T follicular helper cell (primary cell): Measurements from ENCODE around the gene NCR1.
"Not testable (repeated sequence)": the region's sequence is repeated elsewhere in the genome, so short reads cannot be mapped to it uniquely, and the experiment has no call there.

Experiments
- DNase-seq: peaks from one replicate; pipeline ENCODE4 v3.0.0-alpha.2; 2020; ENCODE audit warnings: low read depth
- total RNA-seq, 2 experiments: gene quantifications; one replicate each; lab custom pipeline; 2026; lab: John Stamatoyannopoulos, UW

The NCR1 gene, protein sequence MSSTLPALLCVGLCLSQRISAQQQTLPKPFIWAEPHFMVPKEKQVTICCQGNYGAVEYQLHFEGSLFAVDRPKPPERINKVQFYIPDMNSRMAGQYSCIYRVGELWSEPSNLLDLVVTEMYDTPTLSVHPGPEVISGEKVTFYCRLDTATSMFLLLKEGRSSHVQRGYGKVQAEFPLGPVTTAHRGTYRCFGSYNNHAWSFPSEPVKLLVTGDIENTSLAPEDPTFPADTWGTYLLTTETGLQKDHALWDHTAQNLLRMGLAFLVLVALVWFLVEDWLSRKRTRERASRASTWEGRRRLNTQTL
- 0 to 0.06 reads per million in 2 experiments for total RNA-seq

DNA sequence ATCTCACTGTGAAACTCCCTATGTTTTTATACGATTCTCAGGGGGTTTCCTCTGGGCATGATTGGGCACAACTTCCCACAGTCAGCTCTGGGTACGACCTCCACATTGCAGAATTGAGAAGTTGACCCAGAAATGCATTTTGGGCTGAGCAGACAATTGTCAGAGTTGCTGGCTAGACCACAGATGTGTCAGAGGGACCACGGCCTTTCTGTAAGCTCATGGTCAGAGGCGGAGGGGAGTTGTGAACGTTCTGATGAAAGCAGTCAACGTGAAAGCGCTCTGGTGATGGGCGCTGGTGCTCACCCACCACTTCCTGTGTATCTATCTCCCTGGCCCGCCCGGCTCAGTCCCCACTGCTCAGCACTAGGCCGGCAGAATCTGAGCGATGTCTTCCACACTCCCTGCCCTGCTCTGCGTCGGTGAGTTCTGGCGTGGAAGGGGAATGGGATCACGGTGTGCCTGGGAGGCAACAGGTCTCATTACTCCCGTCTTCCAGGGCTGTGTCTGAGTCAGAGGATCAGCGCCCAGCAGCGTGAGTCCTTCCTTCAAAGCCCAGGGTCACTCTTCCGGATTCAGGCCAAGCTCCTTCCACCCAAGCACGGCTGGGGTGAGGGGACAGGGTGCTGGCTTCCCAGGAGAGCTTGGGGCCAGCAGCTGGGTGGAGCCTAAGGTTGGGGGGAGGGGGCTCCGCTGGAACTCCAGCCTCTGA lies at the start of gene NCR1:
Gene NCR1 (plus strand): TSS at position 346 of the 709 bp plus-strand sequence. CDS start 40 bp downstream, at position 386.
- no peak for DNase-seq

DNA sequence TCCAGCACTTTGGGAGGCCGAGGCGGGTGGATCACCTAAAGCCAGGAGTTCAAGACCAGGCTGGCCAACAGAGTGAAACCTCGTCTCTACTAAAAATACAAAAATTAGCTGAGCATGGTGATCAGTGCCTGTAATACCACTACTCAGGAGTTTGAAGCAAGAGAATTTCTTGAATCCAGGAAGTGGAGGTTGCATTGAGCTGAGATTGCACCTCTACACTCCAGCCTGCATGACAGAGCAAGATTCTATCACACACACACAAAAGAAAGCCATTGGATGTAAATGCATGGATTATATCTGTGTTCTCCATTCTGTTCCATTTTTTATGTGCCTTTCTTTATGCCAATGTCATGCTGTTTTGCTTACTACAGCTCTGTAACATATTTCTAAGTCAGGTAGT lies 47.5 kb upstream of the NCR1 start:
- DNase-seq, result not testable (repeated sequence)

DNA sequence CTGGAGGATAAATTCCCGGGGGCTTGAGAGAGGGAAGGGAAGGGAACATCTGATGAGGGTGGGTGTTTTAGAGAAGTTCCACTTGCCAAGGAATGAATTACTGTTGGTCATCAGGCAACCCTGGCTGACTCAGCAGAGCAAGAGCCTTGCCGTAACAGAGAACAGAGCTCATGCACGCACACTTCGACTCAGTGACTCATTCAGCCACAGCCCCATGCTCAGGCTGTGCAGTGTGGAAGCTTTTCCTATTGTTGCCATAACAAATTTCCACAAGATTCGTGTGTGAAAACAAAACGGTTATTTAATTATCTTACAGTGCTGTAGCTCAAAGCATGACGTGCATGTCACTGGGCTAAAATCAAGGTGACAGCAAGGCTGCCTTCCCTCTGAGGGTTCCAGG lies 46.5 kb upstream of the NCR1 start:
- DNase-seq, result not testable (repeated sequence)

DNA sequence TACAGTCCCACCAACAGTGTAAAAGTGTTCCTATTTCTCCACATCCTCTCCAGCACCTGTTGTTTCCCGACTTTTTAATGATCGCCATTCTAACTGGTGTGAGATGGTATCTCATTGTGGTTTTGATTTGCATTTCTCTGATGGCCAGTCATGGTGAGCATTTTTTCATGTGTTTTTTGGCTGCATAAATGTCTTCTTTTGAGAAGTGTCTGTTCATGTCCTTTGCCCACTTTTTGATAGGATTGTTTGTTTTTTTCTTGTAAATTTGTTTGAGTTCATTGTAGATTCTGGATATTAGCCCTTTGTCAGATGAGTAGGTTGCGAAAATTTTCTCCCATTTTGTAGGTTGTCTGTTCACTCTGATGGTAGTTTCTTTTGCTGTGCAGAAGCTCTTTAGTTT lies 42.5 kb upstream of the NCR1 start:
- DNase-seq, result not testable (repeated sequence)

DNA sequence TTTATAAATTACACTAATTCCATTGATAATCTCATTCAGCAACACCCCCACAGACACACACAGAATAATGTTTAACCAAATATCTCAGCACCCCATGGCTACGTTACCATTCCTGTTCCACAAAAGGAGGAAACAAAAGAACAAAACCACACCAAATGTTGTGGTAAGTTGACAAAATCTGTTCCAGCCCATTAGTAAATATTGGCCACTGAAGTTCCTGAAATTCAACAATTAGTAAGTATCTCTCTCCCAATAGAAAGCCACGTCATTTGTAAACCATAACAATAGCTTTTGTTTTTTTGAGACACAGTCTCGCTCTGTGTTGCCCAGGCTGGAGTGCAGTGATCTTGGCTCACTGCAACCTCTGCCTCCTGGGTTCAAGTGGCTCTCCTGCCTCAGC lies 34.3 kb upstream of the NCR1 start:
- no peak for DNase-seq

DNA sequence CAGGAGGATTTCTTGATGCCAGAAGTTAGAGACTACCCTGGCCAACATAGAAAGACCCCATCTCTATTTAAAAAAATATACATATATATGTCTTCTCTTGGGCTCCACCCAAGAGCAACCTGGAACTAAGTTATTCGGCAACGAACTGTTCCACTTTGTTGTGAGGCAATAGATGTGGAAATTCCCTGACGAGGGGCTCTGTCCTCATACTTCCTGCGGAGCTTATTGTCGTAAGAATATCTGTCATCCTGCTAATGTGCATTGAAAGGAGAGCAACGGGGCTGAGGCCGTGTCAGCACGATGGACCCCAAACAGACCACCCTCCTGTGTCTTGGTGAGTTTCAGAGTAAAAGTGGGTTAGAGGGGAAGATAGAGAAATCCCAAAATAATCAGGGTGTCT lies 32.0 kb upstream of the NCR1 start, which contains the start of gene FCAR:
Gene FCAR (plus strand): TSS at position 246 of the 400 bp plus-strand sequence. CDS start 55 bp downstream, at position 301.
- no peak for DNase-seq

DNA sequence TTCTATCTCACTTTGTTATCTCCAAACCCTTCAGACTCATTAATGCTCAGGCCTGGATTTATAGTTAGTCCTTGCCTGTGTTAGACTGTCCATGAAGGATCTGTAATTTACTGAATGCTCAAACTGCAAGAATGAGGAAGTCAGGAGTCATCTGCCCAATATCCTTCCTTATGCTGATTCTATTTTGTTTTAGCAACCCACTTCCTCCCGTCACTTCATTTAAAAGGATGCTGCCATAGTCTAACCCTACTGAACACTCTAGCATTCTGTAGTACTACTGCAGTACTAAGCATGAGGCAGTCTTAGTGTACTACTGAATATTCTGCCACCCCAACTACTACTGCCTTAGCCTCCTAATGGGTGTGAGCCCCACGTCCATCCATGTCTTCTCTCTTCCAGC lies 30.4 kb upstream of the NCR1 start:
- DNase-seq, result no peak

DNA sequence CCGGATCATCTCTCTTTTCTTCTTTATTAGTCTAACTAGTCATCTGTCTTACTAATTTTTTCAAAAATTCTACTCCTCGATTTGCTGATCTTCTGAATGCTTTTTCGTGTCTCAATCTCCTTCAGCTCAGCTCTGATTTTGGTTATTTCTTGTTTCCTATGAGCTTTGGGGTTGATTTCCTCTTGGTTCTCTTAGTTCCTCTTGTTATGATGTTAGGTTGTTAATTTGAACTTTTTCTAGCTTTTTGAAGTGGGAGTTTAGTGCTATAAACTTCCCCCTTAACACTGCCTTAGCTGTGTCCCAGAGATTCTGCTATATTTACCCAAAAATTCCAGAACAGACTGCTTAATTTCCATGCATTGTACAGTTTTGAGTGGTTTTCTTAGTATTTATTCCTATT lies 28.5 kb upstream of the NCR1 start:
- DNase-seq, result no peak

DNA sequence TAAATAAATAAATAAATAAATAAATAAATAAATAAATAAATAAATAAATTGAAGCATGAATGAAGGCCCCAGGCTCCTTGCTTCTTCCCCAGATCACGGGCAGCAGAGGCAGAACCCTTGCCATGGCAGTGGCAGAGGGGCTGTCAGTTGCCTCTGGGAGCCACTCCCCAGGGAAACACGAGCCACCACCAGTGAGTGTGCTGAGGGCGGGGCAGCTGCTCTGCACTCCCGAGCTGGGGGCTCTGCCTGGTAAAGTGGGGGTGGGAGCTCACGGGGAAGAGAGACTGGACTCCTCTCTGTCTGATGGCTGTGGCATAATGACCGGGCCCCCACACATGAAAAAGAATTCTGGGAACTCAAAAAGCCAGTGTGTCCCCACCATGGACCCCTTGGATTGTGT lies 24.1 kb upstream of the NCR1 start:
- no peak for DNase-seq

DNA sequence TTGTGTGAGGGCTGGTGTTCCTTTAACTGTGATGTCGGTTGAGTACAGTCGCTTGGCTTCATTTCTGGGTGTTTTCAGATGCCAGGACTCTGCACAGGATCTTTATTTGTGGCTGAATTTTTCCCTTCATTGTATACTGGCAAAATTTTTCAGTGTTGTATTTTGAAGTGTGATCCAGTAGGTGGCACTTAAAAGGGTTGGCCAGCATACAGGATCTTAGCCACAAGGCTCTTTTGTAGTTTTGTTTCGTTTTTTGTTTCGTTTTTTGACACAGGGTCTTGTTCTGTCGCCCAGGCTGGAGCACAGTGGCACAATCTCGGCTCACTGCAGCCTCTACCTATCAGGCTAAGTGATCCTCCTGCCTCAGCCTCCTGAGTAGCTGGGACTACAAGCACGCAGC lies 23.2 kb upstream of the NCR1 start:
- DNase-seq, result no peak

DNA sequence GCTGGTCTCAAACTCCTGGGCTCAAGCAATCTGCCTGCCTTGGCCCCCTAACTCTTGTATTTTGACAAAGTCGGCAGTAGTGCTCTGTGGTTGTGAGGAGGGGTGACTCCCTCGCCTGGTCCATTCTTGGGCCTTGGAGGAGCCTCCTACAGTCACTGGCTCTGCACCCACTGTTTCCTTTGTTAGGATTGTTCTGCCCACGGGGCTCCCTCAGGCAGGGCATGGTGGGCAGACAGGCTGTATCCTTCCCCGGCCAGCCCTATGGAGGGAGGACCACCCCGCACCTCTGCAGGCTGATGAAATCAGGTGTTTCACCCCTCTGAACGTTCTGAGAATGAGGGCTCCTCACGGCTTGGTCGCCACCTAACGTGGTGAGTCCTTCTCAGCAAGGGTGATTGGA lies 22.7 kb upstream of the NCR1 start:
- no peak for DNase-seq

DNA sequence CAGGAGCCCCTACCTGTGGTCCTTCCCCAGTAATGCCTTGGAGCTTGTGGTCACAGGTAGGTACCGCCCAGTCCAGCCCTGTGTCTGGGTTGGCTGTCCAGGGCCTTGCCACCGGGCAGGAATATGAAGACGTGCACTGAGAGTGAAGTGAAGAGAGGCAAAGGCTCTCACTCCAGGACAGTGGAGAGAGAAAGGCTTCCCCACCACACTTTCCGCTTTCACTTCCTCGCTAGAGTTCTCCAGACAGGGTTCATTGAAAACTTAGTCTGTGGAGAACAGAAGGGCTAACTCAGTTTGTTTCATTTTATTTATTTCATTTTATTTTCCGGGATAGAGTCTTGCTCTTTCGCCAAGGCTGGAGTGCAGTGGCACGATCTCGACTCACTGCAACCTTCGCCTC lies 17.7 kb upstream of the NCR1 start:
- DNase-seq, result no peak

DNA sequence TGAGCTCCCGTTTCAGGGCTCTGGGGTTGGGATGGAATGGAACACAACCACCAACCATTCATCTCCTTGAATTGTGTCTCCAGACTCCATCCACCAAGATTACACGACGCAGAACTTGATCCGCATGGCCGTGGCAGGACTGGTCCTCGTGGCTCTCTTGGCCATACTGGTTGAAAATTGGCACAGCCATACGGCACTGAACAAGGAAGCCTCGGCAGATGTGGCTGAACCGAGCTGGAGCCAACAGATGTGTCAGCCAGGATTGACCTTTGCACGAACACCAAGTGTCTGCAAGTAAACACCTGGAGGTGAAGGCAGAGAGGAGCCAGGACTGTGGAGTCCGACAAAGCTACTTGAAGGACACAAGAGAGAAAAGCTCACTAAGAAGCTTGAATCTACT lies 16.4 kb upstream of the NCR1 start:
- no peak for DNase-seq

DNA sequence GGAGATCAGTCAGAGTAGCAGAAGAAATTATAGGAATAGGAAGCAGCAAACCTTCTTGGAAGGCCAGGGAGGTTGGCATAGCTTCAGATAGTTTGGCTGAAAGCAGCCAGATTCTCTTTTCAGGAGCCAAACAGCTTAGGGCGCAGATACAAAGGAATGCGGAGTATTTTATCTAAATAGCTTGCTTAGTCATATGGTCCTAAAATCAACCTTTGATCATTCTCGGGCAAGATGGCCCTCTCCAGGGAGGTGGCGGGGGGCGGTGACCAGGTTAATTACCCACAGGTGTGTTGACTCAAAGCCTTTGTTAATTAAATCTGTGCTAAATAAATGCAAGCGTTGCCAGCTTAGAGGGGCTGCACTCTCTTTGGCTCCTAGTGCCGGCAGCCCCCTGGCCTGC lies 12.5 kb upstream of the NCR1 start:
- DNase-seq, result no peak

DNA sequence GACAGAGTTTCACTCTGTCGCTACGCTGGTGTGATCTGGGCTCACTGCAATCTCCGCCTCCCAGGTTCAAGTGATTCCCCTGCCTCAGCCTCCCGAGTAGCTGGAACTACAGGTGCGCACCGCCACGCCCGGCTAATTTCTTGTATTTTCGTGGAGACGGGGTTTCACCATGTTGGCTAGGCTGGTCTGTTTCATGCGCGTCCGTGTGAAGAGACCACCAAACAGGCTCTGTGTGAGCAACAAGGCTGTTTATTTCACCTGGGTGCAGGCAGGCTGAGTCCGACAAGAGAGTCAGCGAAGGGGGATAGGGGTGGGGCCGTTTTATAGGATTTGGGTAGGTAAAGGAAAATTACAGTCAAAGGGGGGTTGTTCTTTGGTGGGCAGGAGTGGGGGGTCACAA lies 11.8 kb upstream of the NCR1 start:
- DNase-seq, result not testable (repeated sequence)

DNA sequence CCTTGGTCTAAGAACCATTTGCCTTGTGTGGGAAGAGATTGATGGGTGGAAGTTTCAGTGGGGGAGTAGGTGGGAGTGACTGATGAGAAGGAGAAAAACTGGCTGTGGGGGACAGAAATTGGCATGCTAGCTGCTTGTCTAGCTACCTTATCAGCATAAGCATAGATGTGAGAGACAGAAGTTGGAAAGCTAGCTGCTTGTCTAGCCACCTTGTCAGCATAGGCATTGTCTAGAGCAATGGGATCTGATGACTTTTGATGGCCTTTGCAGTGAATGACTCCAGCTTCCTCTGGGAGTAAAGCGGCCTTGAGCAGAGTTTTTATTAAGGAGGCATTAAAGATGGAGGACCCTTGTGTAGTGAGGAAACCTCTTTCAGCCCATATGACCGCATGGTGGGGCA lies 9.9 kb upstream of the NCR1 start:
- no peak for DNase-seq

DNA sequence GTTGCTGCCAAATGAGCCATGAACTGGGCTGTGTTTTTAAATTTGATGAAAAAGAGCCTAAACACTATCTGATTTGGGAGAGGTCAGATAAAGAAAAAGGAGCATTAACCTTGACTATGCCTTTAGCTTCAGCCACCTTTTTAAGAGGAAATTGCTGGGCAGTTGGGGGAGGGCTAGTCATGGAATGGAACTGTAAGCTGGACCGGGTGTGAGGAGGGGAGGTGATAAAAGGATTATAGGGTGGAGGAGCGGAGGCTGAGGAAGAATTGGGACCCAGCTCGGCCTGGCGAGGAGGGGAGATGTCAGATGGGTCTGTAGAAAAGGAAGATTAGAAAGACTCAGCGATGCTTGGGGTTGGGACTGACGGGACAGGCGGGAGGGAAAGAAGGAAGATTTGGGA lies 7.3 kb upstream of the NCR1 start:
- DNase-seq, result not testable (repeated sequence)

DNA sequence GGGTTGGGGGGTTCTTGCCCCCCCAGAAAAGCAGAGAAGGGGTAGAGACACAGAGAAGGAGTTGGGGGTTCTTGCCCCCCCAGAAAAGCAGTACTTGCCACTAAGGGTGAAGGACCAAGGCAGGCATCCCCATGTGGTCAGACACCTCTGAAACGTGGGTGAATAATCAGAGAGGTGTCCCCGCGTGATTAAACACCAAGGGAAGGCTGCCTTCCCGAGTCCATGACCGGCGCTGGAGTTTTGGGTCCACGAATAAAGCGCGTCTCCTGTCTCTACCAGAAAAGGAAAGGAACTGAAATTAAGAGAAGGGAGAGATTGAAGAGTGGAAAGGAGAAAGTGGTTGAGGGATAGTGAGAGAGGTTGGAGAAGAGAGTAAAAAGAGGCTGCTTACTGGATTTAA lies 6.3 kb upstream of the NCR1 start:
- not testable (repeated sequence) for DNase-seq

DNA sequence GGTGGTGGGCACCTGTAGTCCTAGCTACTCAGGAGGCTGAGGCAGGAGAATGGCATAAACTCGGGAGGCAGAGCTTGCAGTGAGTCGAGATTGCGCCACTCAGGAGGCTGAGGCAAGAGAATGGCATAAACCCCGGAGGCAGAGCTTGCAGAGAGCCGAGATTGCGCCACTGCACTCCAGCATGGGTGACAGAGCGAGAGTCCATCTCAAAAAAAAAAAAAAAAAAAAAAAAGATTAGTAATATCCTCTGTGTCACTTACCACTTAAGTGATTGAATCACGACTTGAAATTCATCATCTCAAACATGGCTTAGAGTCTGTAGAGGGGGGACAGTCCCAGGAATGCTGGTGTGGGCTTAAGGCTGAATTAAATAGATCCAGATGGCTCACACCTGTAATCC lies 4.8 kb upstream of the NCR1 start:
- not testable (repeated sequence) for DNase-seq

DNA sequence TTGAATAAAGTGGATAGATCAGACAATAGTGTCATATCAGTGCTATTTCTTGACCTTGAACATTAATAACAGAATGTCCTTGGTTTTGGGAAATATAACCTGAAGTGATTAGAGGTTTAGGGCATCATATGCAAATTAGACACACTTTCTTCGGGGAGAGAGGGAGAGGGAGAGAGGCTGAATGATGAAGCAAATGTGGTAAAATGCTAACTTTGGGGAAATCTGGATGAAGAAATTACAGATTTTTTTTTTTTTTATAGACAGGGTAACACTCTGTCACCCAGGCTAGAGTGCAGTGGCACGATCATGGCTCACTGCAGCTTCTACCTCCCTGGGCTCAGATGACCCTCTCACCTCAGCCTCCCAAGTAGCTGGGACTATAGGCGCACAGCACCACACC lies 3.9 kb upstream of the NCR1 start:
- no peak for DNase-seq

DNA sequence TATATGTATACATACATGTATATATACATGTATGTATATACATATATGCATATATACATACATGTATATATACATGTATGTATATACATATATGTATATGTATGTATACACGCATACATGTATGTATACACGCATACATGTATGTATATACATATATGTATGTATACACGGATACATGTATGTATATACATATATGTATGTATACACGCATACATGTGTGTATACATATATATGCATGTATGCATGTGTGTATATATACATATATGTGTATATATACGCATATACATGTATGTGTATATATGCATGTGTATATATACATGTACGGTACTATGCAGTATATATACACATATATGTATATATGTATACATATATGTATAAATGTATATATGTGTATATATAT lies 2.6 kb upstream of the NCR1 start:
- DNase-seq, result no peak

DNA sequence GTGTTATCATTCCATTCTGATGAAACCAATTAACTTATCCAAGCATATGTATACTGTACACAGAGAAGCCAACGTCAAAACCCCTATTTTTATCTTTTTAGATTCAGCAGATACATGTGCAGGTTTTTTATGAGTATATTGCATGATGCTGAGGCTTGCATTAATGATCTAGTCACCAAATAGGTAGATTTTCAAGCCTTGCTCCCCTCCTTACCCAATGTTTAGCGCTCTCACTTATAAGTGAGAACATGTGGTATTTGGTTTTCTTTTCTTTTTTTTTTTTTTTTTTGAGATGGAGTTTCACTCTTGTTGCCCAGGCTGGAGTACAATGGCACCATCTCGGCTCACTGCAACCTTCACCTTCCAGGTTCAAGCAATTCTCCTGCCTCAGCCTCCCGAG lies 1.7 kb upstream of the NCR1 start:
- not testable (repeated sequence) for DNase-seq

DNA sequence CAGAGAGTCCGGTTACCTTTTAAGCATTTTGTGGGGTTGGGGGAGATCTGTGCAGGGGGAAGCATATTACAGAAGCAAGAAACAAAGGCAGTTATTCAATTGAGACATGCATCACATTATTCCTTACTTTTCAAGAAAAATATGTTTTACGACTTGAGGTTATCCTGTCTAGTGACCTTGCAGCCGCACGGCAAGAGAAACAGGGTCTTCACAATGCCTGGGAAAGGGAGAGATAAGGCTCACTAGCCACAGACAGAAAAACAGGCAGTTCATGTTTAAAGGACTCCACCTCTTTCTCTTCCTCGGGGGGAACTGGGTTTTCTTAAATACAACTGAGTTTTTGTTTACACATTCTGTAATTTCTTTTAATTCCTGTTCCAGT lies 536 bp upstream of the NCR1 start:
- no peak for DNase-seq

DNA sequence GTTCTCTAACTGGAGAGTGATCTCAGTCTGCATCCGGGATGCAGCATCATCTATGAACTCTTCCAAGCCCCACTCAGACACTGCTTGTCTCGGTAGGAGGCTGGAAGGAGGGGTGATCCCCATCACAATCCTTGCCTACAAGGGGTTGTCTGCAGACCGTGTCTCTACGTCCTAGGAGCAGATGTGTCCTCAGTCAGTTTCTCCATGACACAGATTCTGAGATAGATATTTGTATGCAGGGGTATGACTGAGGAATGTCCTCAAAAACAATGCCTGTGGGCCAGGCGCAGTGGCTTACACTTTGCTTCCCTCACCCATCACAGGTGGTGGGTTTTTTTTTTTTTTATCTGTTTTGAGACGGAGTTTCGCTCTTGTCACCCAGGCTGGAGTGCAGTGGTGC lies 871 bp downstream of the NCR1 start:
- no peak for DNase-seq
